Suprapubic skin (tissue), 4 donors: ENCODE results near the gene IGSF10. TPM values are rescaled to one million over a fixed set of nuclear protein-coding genes. Genes with fewer than 3 reads are reported as not detected.
A peak's percentile ranks its signal among the peaks of the same experiment; 100 is the strongest.
"Not testable (repeated sequence)": the region's sequence is repeated elsewhere in the genome, so short reads cannot be mapped to it uniquely, and the experiment has no call there.

Source experiments
- DNase-seq, 2 donors: peaks; one replicate each; pipeline ENCODE4 v3.0.0-alpha.2; 2019; ENCODE audit warnings: low spot score in 2 of 2
- H3K27ac ChIP-seq: fragments of 200-600 bp; sonication (generic); one replicate; pipeline ENCODE4 v1.5.1; 2019
- H3K27me3 ChIP-seq: fragments of 200-600 bp; sonication (generic); one replicate; pipeline ENCODE4 v1.5.1; 2019
- H3K36me3 ChIP-seq: fragments of 200-600 bp; sonication (generic); one replicate; pipeline ENCODE4 v1.5.1; 2019
- H3K4me1 ChIP-seq: fragments of 200-600 bp; sonication (generic); one replicate; pipeline ENCODE4 v1.5.1; 2019
- H3K4me3 ChIP-seq: fragments of 200-600 bp; sonication (generic); one replicate; pipeline ENCODE4 v1.5.1; 2019; ENCODE audit warnings: mild to moderate bottlenecking
- H3K9me3 ChIP-seq: fragments of 200-600 bp; sonication (generic); one replicate; pipeline ENCODE4 v1.5.1; 2019
- CTCF ChIP-seq, 2 donors: fragments of 200-600 bp in 1 of 2; fragments of 450-650 bp in 1 of 2; sonication (generic) in 1 of 2; IDR thresholded peaks; one replicate each; pipeline ENCODE4 v1.5.1; 2016 to 2019; ENCODE audit warnings: antibody characterized with exemption in 2 of 2, mild to moderate bottlenecking in 1 of 2, moderate library complexity in 1 of 2
- EP300 ChIP-seq: sonication (generic); formaldehyde crosslinking; IDR thresholded peaks from one replicate; pipeline ENCODE4 v1.6.1; 2017; ENCODE audit warnings: antibody characterized with exemption
- POLR2A ChIP-seq, 2 donors: fragments of 450-650 bp; IDR thresholded peaks; one replicate each; pipeline ENCODE4 v1.6.1; 2017; ENCODE audit warnings: antibody characterized with exemption in 2 of 2, mild to moderate bottlenecking in 2 of 2, moderate library complexity in 2 of 2
- POLR2AphosphoS5 ChIP-seq, 3 donors: sonication (generic); formaldehyde crosslinking; IDR thresholded peaks; one replicate each; pipeline ENCODE4 v1.6.1; 2017; ENCODE audit warnings: antibody characterized with exemption in 3 of 3
- WGBS: methylation state at CpG from one replicate; pipeline ENCODE4 v1.1.5; 2018; 5-methylcytosine and 5-hydroxymethylcytosine counted together
- total RNA-seq, 4 donors: library from RNA; depleted of rRNA; stranded (reverse); fragments of >200 nt; gene quantifications; one replicate each; pipeline ENCODE4 v1.1.0, GENCODE V29; 2016

Gene IGSF10
- total RNA-seq: 1 to 10 TPM in 3 of 4 donors, under 1 TPM in 1; 0.96 to 7.1 (median 1.7) TPM

GRCh38 chr3:151460774-151461450, at the start of gene IGSF10:
Gene IGSF10 (minus strand): TSS chr3:151461061. CDS start chr3:151458709, 2,352 bp downstream.
- WGBS: 28% methylated on average over 21 of the region's 40 CpGs
- TF ChIP-seq CTCF (IDR thresholded peaks at IDR 0.05) (no peak), POLR2A (IDR thresholded peaks at IDR 0.05) (no peak)
- peak within 1 kb of the TSS; percentile 58 for H3K4me3 ChIP-seq
- peak in 1 of 2 donors; percentile 72 for DNase-seq
- H3K4me1 ChIP-seq: no peaks in the 10 kb centered on the region
- H3K27me3 ChIP-seq: no peaks in the 10 kb centered on the region
- H3K36me3 ChIP-seq: no peaks in the 10 kb centered on the region
- no peak within 1 kb of the TSS for H3K27ac ChIP-seq
- H3K9me3 ChIP-seq: no peaks in the 10 kb centered on the region

GRCh38 chr3:151509468-151510135, 48.7 kb upstream of the IGSF10 start:
- H3K27me3 ChIP-seq, H3K4me1 ChIP-seq, H3K9me3 ChIP-seq, H3K36me3 ChIP-seq, DNase-seq, H3K4me3 ChIP-seq, H3K27ac ChIP-seq: not testable (repeated sequence)
- 92% methylated on average over 6 of the region's 11 CpGs for WGBS

- no peak for DNase-seq
- Histone ChIP-seq H3K27me3 (no peaks in the 10 kb centered on the region), H3K4me1 (peaks cover 3% of the 10 kb centered on the region), H3K36me3 (no peaks in the 10 kb centered on the region), H3K9me3 (no peaks in the 10 kb centered on the region), H3K27ac (no peak overlapping the region), H3K4me3 (no peak overlapping the region)
- TF ChIP-seq POLR2AphosphoS5 (IDR thresholded peaks at IDR 0.05) (no peak), POLR2A (IDR thresholded peaks at IDR 0.05) (no peak), EP300 (no peak), CTCF (IDR thresholded peaks at IDR 0.05) (no peak)
- 95% methylated on average over 2 of the region's 2 CpGs for WGBS
Measured at GRCh38 chr3:151504606-151505005, 43.7 kb upstream of the IGSF10 start.

GRCh38 chr3:151503074-151503473, 42.2 kb upstream of the IGSF10 start:
- Histone ChIP-seq H3K9me3 (no peaks in the 10 kb centered on the region), H3K4me1 (peaks cover 9% of the 10 kb centered on the region), H3K4me3 (no peak overlapping the region), H3K36me3 (no peaks in the 10 kb centered on the region), H3K27ac (no peak overlapping the region), H3K27me3 (no peaks in the 10 kb centered on the region)
- 97% methylated on average over 1 of the region's 1 CpG for WGBS
- DNase-seq: no peak
- TF ChIP-seq POLR2AphosphoS5 (IDR thresholded peaks at IDR 0.05) (no peak), CTCF (IDR thresholded peaks at IDR 0.05) (no peak), POLR2A (IDR thresholded peaks at IDR 0.05) (no peak), EP300 (no peak)

- Histone ChIP-seq H3K27ac (peak overlapping the region; percentile 4), H3K9me3 (no peaks in the 10 kb centered on the region), H3K4me3 (no peak overlapping the region), H3K4me1 (peaks cover 9% of the 10 kb centered on the region), H3K36me3 (no peaks in the 10 kb centered on the region), H3K27me3 (no peaks in the 10 kb centered on the region)
- no peak for DNase-seq
- TF ChIP-seq EP300 (no peak), CTCF (IDR thresholded peaks at IDR 0.05) (no peak), POLR2AphosphoS5 (IDR thresholded peaks at IDR 0.05) (no peak), POLR2A (IDR thresholded peaks at IDR 0.05) (no peak)
- WGBS: 60% methylated on average over 4 of the region's 4 CpGs
Measured at GRCh38 chr3:151501923-151502632, 41.2 kb upstream of the IGSF10 start.
